ENCODE data around the gene SLC8A1. TPM values are rescaled to one million over a fixed set of nuclear protein-coding genes. Genes with fewer than 3 reads are reported as not detected.

SLC8A1 gene
- total and polyA plus RNA-seq, 2 donors (not counting 1 experiment from before 2014, with no cell fraction given) = 0.07 to 0.20 TPM

GRCh38 chr2:40190457-40190856 lies 261.4 kb downstream of the SLC8A1 start:
- CTCF ChIA-PET = no interaction called here
- Mint-ChIP-seq H3K27me3 (no peaks in the 10 kb centered on the region), H3K27ac (no peak overlapping the region), H3K4me3 (no peak overlapping the region), H3K9me3 (ENCODE audit: insufficient read depth) (no peaks in the 10 kb centered on the region), H3K4me1 (no peaks in the 10 kb centered on the region)
- H2AFZ ChIP-seq (ENCODE audit: insufficient read depth, low read depth, low read length, poor library complexity, severe bottlenecking) = no peak overlapping the region
- no peaks in the 10 kb centered on the region for H3K36me3 ChIP-seq (replicated peaks in 1 of 2; ENCODE audit: control extremely low read depth in 1 of 2, control insufficient read depth in 1 of 2, extremely low read depth in 1 of 2, insufficient read depth in 2 of 2, low read length in 1 of 2)
- ATAC-seq (ENCODE audit: low read depth) = no peak
- DNase-seq = no peak
- no peak overlapping the region for H3K4me3 ChIP-seq (ENCODE audit: control extremely low read depth in 1 of 5, extremely low read depth in 1 of 5, insufficient read depth in 1 of 5, low read depth in 2 of 5, low read length in 4 of 5)
- no CpG with 5 or more reads among the region's 5 CpGs for WGBS (ENCODE audit: insufficient coverage)
- H3K27me3 ChIP-seq (replicated peaks in 1 of 4; ENCODE audit: control extremely low read depth in 1 of 4, control insufficient read depth in 3 of 4, insufficient read depth in 4 of 4, low read length in 3 of 4) = no peaks in the 10 kb centered on the region
- TF ChIP-seq CTCF (IDR thresholded peaks at IDR 0.05) (no peak), EZH2 (IDR thresholded peaks at IDR 0.05; ENCODE audit: borderline replicate concordance, insufficient read depth, low read depth, low read length, poor library complexity, severe bottlenecking) (no peak)
- H3K9ac ChIP-seq (ENCODE audit: low read length) = no peak overlapping the region
- POLR2A ChIA-PET = no interaction called here
- H3K9me3 ChIP-seq (ENCODE audit: control extremely low read depth in 1 of 3, control insufficient read depth in 2 of 3, insufficient read depth in 1 of 3, low read length in 2 of 3) = no peaks in the 10 kb centered on the region
- H3K4me1 ChIP-seq (ENCODE audit: control insufficient read depth in 2 of 2, insufficient read depth in 2 of 2, low read length in 2 of 2) = no peaks in the 10 kb centered on the region
- H4K20me1 ChIP-seq (ENCODE audit: control insufficient read depth, insufficient read depth, low read length, poor library complexity, severe bottlenecking) = no peaks in the 10 kb centered on the region
- no peaks in the 10 kb centered on the region for H3K79me2 ChIP-seq (ENCODE audit: control insufficient read depth, insufficient read depth, low read length)
- no peak overlapping the region for H3K27ac ChIP-seq (ENCODE audit: low read length in 2 of 2)
- intact Hi-C loops (cut with micrococcal nuclease) = no loop called here
- H3K4me2 ChIP-seq (replicated peaks; ENCODE audit: low read depth, low read length, poor library complexity, severe bottlenecking) = no peak overlapping the region

- ATAC-seq (ENCODE audit: low read depth) (no peak), DNase-seq (no peak)
- intact Hi-C loops (cut with micrococcal nuclease) = no loop called here
- H3K4me2 ChIP-seq (replicated peaks; ENCODE audit: low read depth, low read length, poor library complexity, severe bottlenecking) = no peak overlapping the region
- no peaks in the 10 kb centered on the region for H3K4me1 ChIP-seq (ENCODE audit: control insufficient read depth in 2 of 2, insufficient read depth in 2 of 2, low read length in 2 of 2)
- Mint-ChIP-seq H3K9me3 (ENCODE audit: insufficient read depth) (no peaks in the 10 kb centered on the region), H3K27me3 (no peaks in the 10 kb centered on the region), H3K4me1 (no peaks in the 10 kb centered on the region), H3K27ac (no peak overlapping the region), H3K4me3 (no peak overlapping the region)
- H4K20me1 ChIP-seq (ENCODE audit: control insufficient read depth, insufficient read depth, low read length, poor library complexity, severe bottlenecking) = no peaks in the 10 kb centered on the region
- no peaks in the 10 kb centered on the region for H3K9me3 ChIP-seq (ENCODE audit: control extremely low read depth in 1 of 3, control insufficient read depth in 2 of 3, insufficient read depth in 1 of 3, low read length in 2 of 3)
- POLR2A ChIA-PET = no interaction called here
- no peaks in the 10 kb centered on the region for H3K27me3 ChIP-seq (replicated peaks in 1 of 4; ENCODE audit: control extremely low read depth in 1 of 4, control insufficient read depth in 3 of 4, insufficient read depth in 4 of 4, low read length in 3 of 4)
- CTCF ChIA-PET = no interaction called here
- H3K79me2 ChIP-seq (ENCODE audit: control insufficient read depth, insufficient read depth, low read length) = no peaks in the 10 kb centered on the region
- TF ChIP-seq EZH2 (IDR thresholded peaks at IDR 0.05; ENCODE audit: borderline replicate concordance, insufficient read depth, low read depth, low read length, poor library complexity, severe bottlenecking) = no peak
- no peak for TF ChIP-seq CTCF (IDR thresholded peaks at IDR 0.05)
- H3K27ac ChIP-seq (ENCODE audit: low read length in 2 of 2) = no peak overlapping the region
- no peak overlapping the region for H3K9ac ChIP-seq (ENCODE audit: low read length)
- 94% methylated on average over 3 of the region's 5 CpGs for WGBS (ENCODE audit: insufficient coverage)
- no peaks in the 10 kb centered on the region for H3K36me3 ChIP-seq (replicated peaks in 1 of 2; ENCODE audit: control extremely low read depth in 1 of 2, control insufficient read depth in 1 of 2, extremely low read depth in 1 of 2, insufficient read depth in 2 of 2, low read length in 1 of 2)
- H3K4me3 ChIP-seq (ENCODE audit: control extremely low read depth in 1 of 5, extremely low read depth in 1 of 5, insufficient read depth in 1 of 5, low read depth in 2 of 5, low read length in 4 of 5) = no peak overlapping the region
- H2AFZ ChIP-seq (ENCODE audit: insufficient read depth, low read depth, low read length, poor library complexity, severe bottlenecking) = no peak overlapping the region
Observed at GRCh38 chr2:40189881-40190280, 262.0 kb downstream of the SLC8A1 start.

Measured in B cell (primary cell).